Measurements from ENCODE around the gene SND1. TPM values are rescaled to one million over a fixed set of nuclear protein-coding genes. Genes with fewer than 3 reads are reported as not detected.

Gene SND1
- total and polyA plus RNA-seq, 2 donors (not counting 3 experiments of a cell fraction or from before 2014, with no cell fraction given): 116 to 249 TPM

- Histone ChIP-seq H3K79me2 (ENCODE audit: control insufficient read depth, insufficient read depth, low read length) (no peaks in the 10 kb centered on the region), H2AFZ (ENCODE audit: low read depth, low read length) (no peak overlapping the region), H3K9me1 (replicated peaks; ENCODE audit: control insufficient read depth, extremely low read depth, insufficient read depth, low read length) (no peaks in the 10 kb centered on the region), H3K4me1 (ENCODE audit: control insufficient read depth, extremely low read depth, insufficient read depth, low read length) (no peaks in the 10 kb centered on the region), H3K36me3 (ENCODE audit: control insufficient read depth in 2 of 2, extremely low read depth in 1 of 2, insufficient read depth in 2 of 2, low read length in 2 of 2) (no peaks in the 10 kb centered on the region), H3K9ac (replicated peaks; ENCODE audit: extremely low read depth, insufficient read depth, low read length) (no peak overlapping the region), H3K27ac (ENCODE audit: insufficient read depth, low read depth, low read length) (no peak overlapping the region), H3K4me3 (replicated peaks in 1 of 3; ENCODE audit: insufficient read depth in 1 of 3, low read depth in 1 of 3, low read length in 3 of 3) (no peak overlapping the region), H3K4me2 (ENCODE audit: insufficient read depth, low read length) (no peak overlapping the region), H4K20me1 (replicated peaks; ENCODE audit: control insufficient read depth, extremely low read depth, insufficient read depth, low read length) (no peaks in the 10 kb centered on the region), H3K27me3 (ENCODE audit: control insufficient read depth in 2 of 2, insufficient read depth in 2 of 2, low read length in 2 of 2) (peaks cover 27 to 28% of the 10 kb centered on the region in 2 experiments), H3K9me3 (replicated peaks; ENCODE audit: control insufficient read depth, insufficient read depth, low read length) (no peaks in the 10 kb centered on the region)
- FAIRE-seq (no peak), DNase-seq (ENCODE audit: low read depth, low spot score) (no peak)
- CTCF ChIA-PET: interaction anchor here (1.1 to 1.6 kb wide), 2 partner anchors 9 to 12 kb away, joined by 3 to 5 read pairs; no protein-coding TSS in a partner anchor
- TF ChIP-seq CTCF (IDR thresholded peaks at IDR 0.05; ENCODE audit: extremely low read depth in 1 of 2, insufficient read depth in 1 of 2, low read depth in 1 of 2, low read length in 2 of 2) (no peak), GATA2 (IDR thresholded peaks at IDR 0.05; ENCODE audit: insufficient read depth, insufficient read length, low read depth, low read length) (no peak), EZH2 (IDR thresholded peaks at IDR 0.05; ENCODE audit: borderline replicate concordance, low read depth, low read length, severe bottlenecking) (peak; percentile 3)
- intact Hi-C loops (cut with micrococcal nuclease) (no loop called here), dilution Hi-C loops (cut with MboI; ENCODE audit: extremely low pct_ligation_motif_present, low sequenced_read_pairs) (no loop called here)
- no TSS peak for BruUV-seq (replicated peaks)
- POLR2A ChIA-PET: no interaction called here
Measured at GRCh38 chr7:127616724-127617123, 35.3 kb upstream of the SND1 start.

- dilution Hi-C loops (cut with MboI; ENCODE audit: extremely low pct_ligation_motif_present, low sequenced_read_pairs) (no loop called here), intact Hi-C loops (cut with micrococcal nuclease) (no loop called here)
- ChIA-PET CTCF (interaction anchor here (1.6 kb wide), 1 partner anchor 10 kb away, joined by 5 read pairs; no protein-coding TSS in a partner anchor), POLR2A (no interaction called here)
- Histone ChIP-seq H3K27me3 (ENCODE audit: control insufficient read depth in 2 of 2, insufficient read depth in 2 of 2, low read length in 2 of 2) (peaks cover 28 to 34% of the 10 kb centered on the region in 2 experiments), H4K20me1 (replicated peaks; ENCODE audit: control insufficient read depth, extremely low read depth, insufficient read depth, low read length) (no peaks in the 10 kb centered on the region), H3K4me3 (replicated peaks in 1 of 3; ENCODE audit: insufficient read depth in 1 of 3, low read depth in 1 of 3, low read length in 3 of 3) (no peak within 1 kb of the TSS), H2AFZ (ENCODE audit: low read depth, low read length) (no peak within 1 kb of the TSS), H3K9me3 (replicated peaks; ENCODE audit: control insufficient read depth, insufficient read depth, low read length) (no peaks in the 10 kb centered on the region), H3K4me2 (ENCODE audit: insufficient read depth, low read length) (no peak within 1 kb of the TSS), H3K36me3 (ENCODE audit: control insufficient read depth in 2 of 2, extremely low read depth in 1 of 2, insufficient read depth in 2 of 2, low read length in 2 of 2) (no peaks in the 10 kb centered on the region), H3K9me1 (replicated peaks; ENCODE audit: control insufficient read depth, extremely low read depth, insufficient read depth, low read length) (no peaks in the 10 kb centered on the region), H3K4me1 (ENCODE audit: control insufficient read depth, extremely low read depth, insufficient read depth, low read length) (no peaks in the 10 kb centered on the region), H3K9ac (replicated peaks; ENCODE audit: extremely low read depth, insufficient read depth, low read length) (no peak within 1 kb of the TSS), H3K27ac (ENCODE audit: insufficient read depth, low read depth, low read length) (no peak within 1 kb of the TSS), H3K79me2 (ENCODE audit: control insufficient read depth, insufficient read depth, low read length) (no peaks in the 10 kb centered on the region)
- TF ChIP-seq MAX (IDR thresholded peaks at IDR 0.05; ENCODE audit: insufficient read depth, insufficient read length) (no peak), FOS (IDR thresholded peaks at IDR 0.05; ENCODE audit: borderline replicate concordance, insufficient read depth, low read length) (no peak), POLR2A (IDR thresholded peaks at IDR 0.05; ENCODE audit: low read depth, low read length) (no peak), POLR2AphosphoS5 (IDR thresholded peaks at IDR 0.05; ENCODE audit: insufficient read depth, low read depth, low read length) (no peak), MYC (IDR thresholded peaks at IDR 0.05; ENCODE audit: low read depth, low read length) (no peak), EZH2 (IDR thresholded peaks at IDR 0.05; ENCODE audit: borderline replicate concordance, low read depth, low read length, severe bottlenecking) (no peak), CTCF (IDR thresholded peaks at IDR 0.05; ENCODE audit: extremely low read depth in 1 of 2, insufficient read depth in 1 of 2, low read depth in 1 of 2, low read length in 2 of 2) (no peak), GATA2 (IDR thresholded peaks at IDR 0.05; ENCODE audit: insufficient read depth, insufficient read length, low read depth, low read length) (no peak), JUN (IDR thresholded peaks at IDR 0.05; ENCODE audit: borderline replicate concordance, insufficient read depth, insufficient read length, low read depth) (no peak)
- BruUV-seq (replicated peaks): no TSS peak
- FAIRE-seq: no peak
- DNase-seq (ENCODE audit: low read depth, low spot score): no peak
Measured at GRCh38 chr7:127618042-127618441, 34.0 kb upstream of the SND1 start, which contains the start of gene PAX4. Gene PAX4 (minus strand): TSS chr7:127618142. CDS start chr7:127615928, 2,214 bp downstream.

Data from endothelial cell of umbilical vein (primary cell).